Measurements from ENCODE around the gene ADGRB2. TPM values are rescaled to one million over a fixed set of nuclear protein-coding genes. Genes with fewer than 3 reads are reported as not detected.

ADGRB2 gene
- total RNA-seq, 1 donor from 2014 or later: 12.1 TPM

GRCh38 chr1:31752258-31752657 is 11.9 kb downstream of the ADGRB2 start:
- no peaks in the 10 kb centered on the region for H3K9me3 ChIP-seq (replicated peaks)
- H3K4me1 ChIP-seq: peaks cover 85% of the 10 kb centered on the region
- TF ChIP-seq CTCF (IDR thresholded peaks at IDR 0.05; ENCODE audit: borderline replicate concordance): no peak

GRCh38 chr1:31751822-31752241 is 12.3 kb downstream of the ADGRB2 start:
- Histone ChIP-seq H3K4me3 (no peak overlapping the region), H3K27ac (replicated peaks) (peak overlapping the region; percentile 57), H3K27me3 (ENCODE audit: low read depth) (peaks cover 12% of the 10 kb centered on the region), H3K4me1 (peaks cover 89% of the 10 kb centered on the region), H3K36me3 (no peaks in the 10 kb centered on the region), H3K9me3 (replicated peaks) (no peaks in the 10 kb centered on the region)
- intact Hi-C loops (cut with micrococcal nuclease): no loop called here
- peak; percentile 44 for DNase-seq
- TF ChIP-seq CTCF (IDR thresholded peaks at IDR 0.05; ENCODE audit: borderline replicate concordance): no peak

More at GRCh38 chr1:31752258-31752657, 11.9 kb downstream of the ADGRB2 start:
- Histone ChIP-seq H3K27me3 (ENCODE audit: low read depth) (peaks cover 12% of the 10 kb centered on the region), H3K36me3 (no peaks in the 10 kb centered on the region), H3K4me3 (no peak overlapping the region), H3K27ac (replicated peaks) (peak overlapping the region; percentile 57)
- DNase-seq: no peak
- intact Hi-C loops (cut with micrococcal nuclease): no loop called here

GRCh38 chr1:31750858-31751510 is 13.2 kb downstream of the ADGRB2 start:
- H3K4me3 ChIP-seq: no peak overlapping the region
- no peaks in the 10 kb centered on the region for H3K36me3 ChIP-seq
- intact Hi-C loops (cut with micrococcal nuclease): no loop called here
- H3K4me1 ChIP-seq: peaks cover 94% of the 10 kb centered on the region
- DNase-seq: no peak
- no peaks in the 10 kb centered on the region for H3K9me3 ChIP-seq (replicated peaks)
- TF ChIP-seq CTCF (IDR thresholded peaks at IDR 0.05; ENCODE audit: borderline replicate concordance): no peak
- H3K27me3 ChIP-seq (ENCODE audit: low read depth): peaks cover 12% of the 10 kb centered on the region
- no peak overlapping the region for H3K27ac ChIP-seq (replicated peaks)

GRCh38 chr1:31749785-31750735 is 14.1 kb downstream of the ADGRB2 start:
- peaks cover 12% of the 10 kb centered on the region for H3K27me3 ChIP-seq (ENCODE audit: low read depth)
- no peaks in the 10 kb centered on the region for H3K9me3 ChIP-seq (replicated peaks)
- no peak for DNase-seq
- intact Hi-C loops (cut with micrococcal nuclease): no loop called here
- peaks cover 94% of the 10 kb centered on the region for H3K4me1 ChIP-seq
- no peak for TF ChIP-seq CTCF (IDR thresholded peaks at IDR 0.05; ENCODE audit: borderline replicate concordance)
- H3K4me3 ChIP-seq: no peak overlapping the region
- no peaks in the 10 kb centered on the region for H3K36me3 ChIP-seq
- no peak overlapping the region for H3K27ac ChIP-seq (replicated peaks)

- intact Hi-C loops (cut with micrococcal nuclease): no loop called here
- no peaks in the 10 kb centered on the region for H3K36me3 ChIP-seq
- no peak for DNase-seq
- peaks cover 12% of the 10 kb centered on the region for H3K27me3 ChIP-seq (ENCODE audit: low read depth)
- peaks cover 78% of the 10 kb centered on the region for H3K4me1 ChIP-seq
- H3K9me3 ChIP-seq (replicated peaks): no peaks in the 10 kb centered on the region
- no peak overlapping the region for H3K27ac ChIP-seq (replicated peaks)
- TF ChIP-seq CTCF (IDR thresholded peaks at IDR 0.05; ENCODE audit: borderline replicate concordance): no peak
- no peak overlapping the region for H3K4me3 ChIP-seq
Observed at GRCh38 chr1:31748365-31748764, 15.8 kb downstream of the ADGRB2 start.
